Prostate gland (tissue), 2 donors: ENCODE measurements around the gene PFN1.

ENCODE experiments used
- CTCF ChIP-seq, 4 experiments: fragments of 200-600 bp in 2 of 4; fragments of 450-650 bp in 2 of 4; sonication (generic) in 2 of 4; IDR thresholded peaks; 1 replicate in 3 of 4; 2 replicates in 1 of 4; pipeline ENCODE4 v1.5.1; 2016 to 2019; ENCODE audit warnings: antibody characterized with exemption in 4 of 4, mild to moderate bottlenecking in 2 of 4, moderate library complexity in 2 of 4
- POLR2A ChIP-seq: fragments of 450-650 bp; IDR thresholded peaks from one replicate; pipeline ENCODE4 v1.6.1; 2016; ENCODE audit warnings: antibody characterized with exemption, mild to moderate bottlenecking
- POLR2AphosphoS5 ChIP-seq: sonication (generic); formaldehyde crosslinking; IDR thresholded peaks from one replicate; pipeline ENCODE4 v1.6.1; 2017; ENCODE audit warnings: antibody characterized with exemption

DNA sequence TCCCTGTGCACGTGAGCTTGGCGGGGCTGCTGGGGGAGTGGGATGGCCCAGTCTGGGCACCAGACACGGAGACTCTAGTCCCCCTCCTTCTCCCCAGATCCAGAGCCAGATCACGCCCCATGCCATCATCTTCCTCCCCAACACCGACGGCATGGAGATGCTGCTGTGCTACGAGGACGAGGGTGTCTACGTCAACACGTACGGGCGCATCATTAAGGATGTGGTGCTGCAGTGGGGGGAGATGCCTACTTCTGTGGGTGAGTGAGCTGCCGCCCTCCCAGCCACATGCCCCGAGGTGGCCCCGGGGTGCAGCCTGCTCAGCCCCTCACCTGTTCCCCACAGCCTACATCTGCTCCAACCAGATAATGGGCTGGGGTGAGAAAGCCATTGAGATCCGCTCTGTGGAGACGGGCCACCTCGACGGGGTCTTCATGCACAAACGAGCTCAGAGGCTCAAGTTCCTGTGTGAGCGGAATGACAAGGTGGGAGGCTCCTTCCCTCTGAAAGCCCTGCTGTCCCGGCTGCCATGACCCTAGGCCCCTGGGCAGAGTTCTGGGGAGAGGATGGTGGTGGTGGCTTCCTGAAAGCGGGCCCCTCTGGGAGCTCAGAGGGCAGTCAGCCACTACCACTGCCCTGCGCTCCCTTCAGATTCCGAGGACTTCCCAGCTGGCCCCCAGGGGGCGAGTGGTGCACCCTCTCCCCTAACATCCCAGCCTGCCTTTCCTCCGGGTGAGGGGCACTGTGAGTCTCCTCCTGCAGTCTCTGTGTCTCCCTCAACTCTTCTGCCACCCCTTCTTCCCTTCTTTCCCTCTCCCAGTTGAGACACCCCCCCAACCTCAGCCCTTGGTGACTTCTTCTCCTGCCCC is 51.8 kb downstream of the PFN1 start:
- TF ChIP-seq CTCF (IDR thresholded peaks at IDR 0.05) = no peak
- TF ChIP-seq POLR2AphosphoS5 = no peak
- TF ChIP-seq POLR2A = no peak
